ENCODE results near the gene PCID2. TPM values are rescaled to one million over a fixed set of nuclear protein-coding genes. Genes with fewer than 3 reads are reported as not detected.

Gene PCID2
- total and polyA plus RNA-seq, 7 experiments from 2014 or later = 44.2 to 84.4 (median 77.1) TPM

- Mint-ChIP-seq H3K9me3 (no peaks in the 10 kb centered on the region), H3K4me1 (peaks cover 5 to 51% (median 9%) of the 10 kb centered on the region in 7 donors), H3K27ac (peak overlapping the region in 7 of 9 donors; percentile 20 to 53 (median 41)), H3K27me3 (no peaks in the 10 kb centered on the region), H3K4me3 (peak overlapping the region in 2 of 10 donors; percentile 42 to 43), H3K36me3 (peaks cover 9 to 68% (median 42%) of the 10 kb centered on the region in 5 donors)
- Histone ChIP-seq H3K27me3 (ENCODE audit: control insufficient read depth in 2 of 2, insufficient read depth in 2 of 2, low read length in 2 of 2) (no peaks in the 10 kb centered on the region), H3K36me3 (ENCODE audit: control insufficient read depth in 2 of 3, insufficient read depth in 3 of 3, low read length in 3 of 3) (peaks cover 11 to 71% (median 14%) of the 10 kb centered on the region in 3 experiments), H3K4me3 (ENCODE audit: low read length) (no peak overlapping the region), H3K27ac (ENCODE audit: low read depth, low read length) (no peak overlapping the region), H3K9me3 (ENCODE audit: control insufficient read depth in 2 of 3, low read length in 3 of 3) (no peaks in the 10 kb centered on the region), H3K4me1 (ENCODE audit: control insufficient read depth in 2 of 2, insufficient read depth in 2 of 2, low read length in 2 of 2) (peaks cover 7 to 54% of the 10 kb centered on the region in 2 donors)
- intact Hi-C loops (cut with micrococcal nuclease) = no loop called here
- ChIA-PET POLR2A (interaction anchor here (0.6 to 1.0 kb wide), 2 partner anchors 21 to 29 kb away, joined by 3 read pairs; no protein-coding TSS in a partner anchor), CTCF (interaction anchor here (0.6 kb wide), 1 partner anchor 18 kb away, joined by 3 read pairs; no protein-coding TSS in a partner anchor)
- DNase-seq = no peak
- no peak for ATAC-seq
These were observed 30.2 kb downstream of the PCID2 start for GRCh38 chr13:113178070-113178895.

DNA sequence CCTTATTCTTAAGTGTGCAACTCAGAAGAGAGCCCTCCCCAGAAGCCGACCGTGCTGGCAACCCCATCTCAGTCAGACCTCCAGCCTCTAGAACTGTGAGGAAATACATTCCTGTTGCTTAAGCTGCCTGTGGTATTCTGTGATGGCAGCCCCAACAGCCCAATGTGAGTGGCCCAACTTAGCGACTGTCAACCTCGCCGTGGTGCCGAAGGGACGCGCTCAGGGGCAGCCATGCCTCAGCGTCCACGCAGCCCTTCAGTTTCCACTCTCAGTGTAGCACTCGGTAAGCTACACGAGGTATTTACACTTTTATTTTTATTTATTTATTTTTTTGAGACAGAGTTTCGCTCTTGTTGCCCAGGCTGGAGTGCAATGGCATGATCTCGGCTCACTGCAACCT is 31.6 kb downstream of the PCID2 start:
- Mint-ChIP-seq H3K36me3 (peaks cover 8 to 59% (median 40%) of the 10 kb centered on the region in 5 donors), H3K4me1 (peaks cover 5 to 52% (median 9%) of the 10 kb centered on the region in 7 donors), H3K4me3 (no peak overlapping the region), H3K27ac (peak overlapping the region in 3 of 9 donors; percentile 88 to 94 (median 93)), H3K9me3 (no peaks in the 10 kb centered on the region), H3K27me3 (no peaks in the 10 kb centered on the region)
- Histone ChIP-seq H3K4me1 (ENCODE audit: control insufficient read depth in 2 of 2, insufficient read depth in 2 of 2, low read length in 2 of 2) (peaks cover 7 to 47% of the 10 kb centered on the region in 2 donors), H3K27me3 (ENCODE audit: control insufficient read depth in 2 of 2, insufficient read depth in 2 of 2, low read length in 2 of 2) (no peaks in the 10 kb centered on the region), H3K9me3 (ENCODE audit: control insufficient read depth in 2 of 3, low read length in 3 of 3) (no peaks in the 10 kb centered on the region), H3K36me3 (ENCODE audit: control insufficient read depth in 2 of 3, insufficient read depth in 3 of 3, low read length in 3 of 3) (peaks cover 7 to 72% (median 14%) of the 10 kb centered on the region in 3 experiments), H3K4me3 (ENCODE audit: low read length) (no peak overlapping the region), H3K27ac (ENCODE audit: low read depth, low read length) (no peak overlapping the region)
- no peak for DNase-seq
- no peak for ATAC-seq
- intact Hi-C loops (cut with micrococcal nuclease) = loop anchor here in 1 of 2 donors (2.0 kb wide), 1 partner anchor 32 kb away; the partner anchor contains the start of genes CUL4A and PCID2
- ChIA-PET CTCF (no interaction called here), POLR2A (interaction anchor here (1.1 kb wide), 1 partner anchor 14 kb away, joined by 4 read pairs; no protein-coding TSS in a partner anchor)

- H3K4me1 ChIP-seq (ENCODE audit: control insufficient read depth in 2 of 2, insufficient read depth in 2 of 2, low read length in 2 of 2) = peaks cover 7 to 46% of the 10 kb centered on the region in 2 donors
- Mint-ChIP-seq H3K27me3 (no peaks in the 10 kb centered on the region), H3K4me3 (peak overlapping the region in 9 of 10 donors; percentile 1 to 68 (median 43)), H3K4me1 (peaks cover 5 to 53% (median 9%) of the 10 kb centered on the region in 7 donors), H3K27ac (peak overlapping the region; percentile 86 to 94 (median 92)), H3K36me3 (peaks cover 8 to 61% (median 38%) of the 10 kb centered on the region in 5 donors), H3K9me3 (no peaks in the 10 kb centered on the region)
- H3K9me3 ChIP-seq (ENCODE audit: control insufficient read depth in 2 of 3, low read length in 3 of 3) = no peaks in the 10 kb centered on the region
- no peaks in the 10 kb centered on the region for H3K27me3 ChIP-seq (ENCODE audit: control insufficient read depth in 2 of 2, insufficient read depth in 2 of 2, low read length in 2 of 2)
- peak in 1 of 9 donors; percentile 36 for DNase-seq
- peaks cover 7 to 74% (median 14%) of the 10 kb centered on the region in 3 experiments for H3K36me3 ChIP-seq (ENCODE audit: control insufficient read depth in 2 of 3, insufficient read depth in 3 of 3, low read length in 3 of 3)
- CTCF ChIA-PET = no interaction called here
- H3K4me3 ChIP-seq (ENCODE audit: low read length) = no peak overlapping the region
- intact Hi-C loops (cut with micrococcal nuclease) = loop anchor here in 1 of 2 donors (2.0 kb wide), 1 partner anchor 33 kb away; the partner anchor contains the start of genes CUL4A and PCID2
- H3K27ac ChIP-seq (ENCODE audit: low read depth, low read length) = peak overlapping the region; percentile 46
- peak; percentile 91 for ATAC-seq
- POLR2A ChIA-PET = interaction anchor here (2.4 kb wide), 1 partner anchor 8 kb away, joined by 13 read pairs; no protein-coding TSS in a partner anchor
These were observed 32.2 kb downstream of the PCID2 start for GRCh38 chr13:113176280-113176679.

DNA sequence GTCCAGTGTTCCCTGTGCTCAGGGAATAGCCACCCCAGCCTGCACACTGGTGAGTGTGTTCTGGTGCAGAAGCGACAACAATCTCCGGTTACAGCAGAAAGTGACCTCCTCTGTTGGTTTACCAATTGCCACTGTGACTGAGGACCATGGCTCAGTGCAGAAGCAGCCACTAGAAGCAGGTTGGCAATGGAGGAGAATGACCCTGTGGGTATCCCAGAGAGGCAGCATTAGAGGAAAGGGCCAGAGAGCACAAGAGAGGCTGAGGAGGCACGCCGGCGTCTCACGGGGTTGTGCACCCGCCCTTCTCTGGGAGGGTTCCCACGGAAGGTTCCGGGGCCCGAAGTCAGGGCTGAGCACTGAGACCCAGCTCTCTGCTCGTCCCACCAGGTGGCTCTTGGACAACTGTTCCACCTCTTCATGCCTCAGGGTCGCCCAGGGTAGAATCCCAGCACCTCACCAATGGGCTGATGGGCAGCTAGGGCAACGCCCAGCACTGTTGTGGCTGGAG is 36.0 kb downstream of the PCID2 start:
- Histone ChIP-seq H3K4me1 (ENCODE audit: control insufficient read depth in 2 of 2, insufficient read depth in 2 of 2, low read length in 2 of 2) (peaks cover 7 to 24% of the 10 kb centered on the region in 2 donors), H3K36me3 (ENCODE audit: control insufficient read depth in 2 of 3, insufficient read depth in 3 of 3, low read length in 3 of 3) (peaks cover 0 to 45% (median 0%) of the 10 kb centered on the region in 3 experiments), H3K27me3 (ENCODE audit: control insufficient read depth in 2 of 2, insufficient read depth in 2 of 2, low read length in 2 of 2) (no peaks in the 10 kb centered on the region), H3K4me3 (ENCODE audit: low read length) (no peak overlapping the region), H3K27ac (ENCODE audit: low read depth, low read length) (no peak overlapping the region), H3K9me3 (ENCODE audit: control insufficient read depth in 2 of 3, low read length in 3 of 3) (no peaks in the 10 kb centered on the region)
- POLR2A ChIA-PET = interaction anchor here (1.0 kb wide), 1 partner anchor 11 kb away, joined by 4 read pairs; no protein-coding TSS in a partner anchor
- DNase-seq = no peak
- H3K27me3 Mint-ChIP-seq = no peaks in the 10 kb centered on the region
- peaks cover 5 to 52% (median 42%) of the 10 kb centered on the region in 5 donors for H3K36me3 Mint-ChIP-seq
- no peak for ATAC-seq
- intact Hi-C loops (cut with micrococcal nuclease) = no loop called here
- CTCF ChIA-PET = no interaction called here
- H3K27ac Mint-ChIP-seq = peak overlapping the region in 1 of 9 donors; percentile 36
- peaks cover 0 to 11% (median 4%) of the 10 kb centered on the region in 11 donors for H3K9me3 Mint-ChIP-seq
- H3K4me1 Mint-ChIP-seq = peaks cover 5 to 39% (median 9%) of the 10 kb centered on the region in 7 donors
- H3K4me3 Mint-ChIP-seq = no peak overlapping the region

- ATAC-seq = no peak
- Mint-ChIP-seq H3K9me3 (peaks cover 0 to 16% (median 6%) of the 10 kb centered on the region in 11 donors), H3K27me3 (no peaks in the 10 kb centered on the region), H3K36me3 (peaks cover 8 to 57% (median 46%) of the 10 kb centered on the region in 5 donors), H3K4me3 (no peak overlapping the region), H3K4me1 (peaks cover 5 to 36% (median 7%) of the 10 kb centered on the region in 7 donors), H3K27ac (peak overlapping the region in 3 of 9 donors; percentile 33 to 69 (median 57))
- no peak overlapping the region for H3K4me3 ChIP-seq (ENCODE audit: low read length)
- H3K9me3 ChIP-seq (ENCODE audit: control insufficient read depth in 2 of 3, low read length in 3 of 3) = no peaks in the 10 kb centered on the region
- H3K27me3 ChIP-seq (ENCODE audit: control insufficient read depth in 2 of 2, insufficient read depth in 2 of 2, low read length in 2 of 2) = no peaks in the 10 kb centered on the region
- DNase-seq = no peak
- no peak overlapping the region for H3K27ac ChIP-seq (ENCODE audit: low read depth, low read length)
- peaks cover 4 to 14% of the 10 kb centered on the region in 2 donors for H3K4me1 ChIP-seq (ENCODE audit: control insufficient read depth in 2 of 2, insufficient read depth in 2 of 2, low read length in 2 of 2)
- ChIA-PET POLR2A (no interaction called here), CTCF (no interaction called here)
- peaks cover 0 to 37% (median 0%) of the 10 kb centered on the region in 3 experiments for H3K36me3 ChIP-seq (ENCODE audit: control insufficient read depth in 2 of 3, insufficient read depth in 3 of 3, low read length in 3 of 3)
- intact Hi-C loops (cut with micrococcal nuclease) = no loop called here
These were observed 37.0 kb downstream of the PCID2 start for GRCh38 chr13:113171250-113172125.

GRCh38 chr13:113170511-113170910 is 38.0 kb downstream of the PCID2 start:
- H3K4me3 Mint-ChIP-seq = peak overlapping the region in 1 of 10 donors; percentile 55
- intact Hi-C loops (cut with micrococcal nuclease) = no loop called here
- peaks cover 4 to 47% (median 39%) of the 10 kb centered on the region in 5 donors for H3K36me3 Mint-ChIP-seq
- POLR2A ChIA-PET = interaction anchor here (1.4 kb wide), 1 partner anchor 14 kb away, joined by 6 read pairs; no protein-coding TSS in a partner anchor
- CTCF ChIA-PET = no interaction called here
- H3K27ac Mint-ChIP-seq = peak overlapping the region in 2 of 9 donors; percentile 21 to 69
- ATAC-seq = no peak
- DNase-seq = no peak
- H3K36me3 ChIP-seq (ENCODE audit: control insufficient read depth in 2 of 3, insufficient read depth in 3 of 3, low read length in 3 of 3) = peaks cover 0 to 28% (median 0%) of the 10 kb centered on the region in 3 experiments
- peaks cover 0 to 6% of the 10 kb centered on the region in 2 donors for H3K4me1 ChIP-seq (ENCODE audit: control insufficient read depth in 2 of 2, insufficient read depth in 2 of 2, low read length in 2 of 2)
- H3K27ac ChIP-seq (ENCODE audit: low read depth, low read length) = no peak overlapping the region
- H3K4me3 ChIP-seq (ENCODE audit: low read length) = no peak overlapping the region
- no peaks in the 10 kb centered on the region for H3K9me3 ChIP-seq (ENCODE audit: control insufficient read depth in 2 of 3, low read length in 3 of 3)
- no peaks in the 10 kb centered on the region for H3K27me3 Mint-ChIP-seq
- H3K4me1 Mint-ChIP-seq = peaks cover 0 to 28% (median 4%) of the 10 kb centered on the region in 7 donors
- H3K27me3 ChIP-seq (ENCODE audit: control insufficient read depth in 2 of 2, insufficient read depth in 2 of 2, low read length in 2 of 2) = no peaks in the 10 kb centered on the region
- H3K9me3 Mint-ChIP-seq = peaks cover 0 to 16% (median 6%) of the 10 kb centered on the region in 11 donors

Data from naive thymus-derived CD4-positive, alpha-beta T cell (primary cell).